ENCODE measurements around the gene CDK5RAP2.

The CDK5RAP2 gene

GRCh38 chr9:120399940-120400339 is 180.0 kb downstream of the CDK5RAP2 start:
- no peak for ATAC-seq
- no peak for DNase-seq

- DNase-seq (no peak), ATAC-seq (no peak)
These were observed 181.7 kb downstream of the CDK5RAP2 start for GRCh38 chr9:120398286-120398685.

- DNase-seq = no peak
- no peak for ATAC-seq
These were observed 182.5 kb downstream of the CDK5RAP2 start for GRCh38 chr9:120397453-120397852.

- no peak for ATAC-seq
These were observed 183.0 kb downstream of the CDK5RAP2 start for GRCh38 chr9:120396931-120397330.

GRCh38 chr9:120396418-120396817 is 183.5 kb downstream of the CDK5RAP2 start:
- DNase-seq (no peak), ATAC-seq (no peak)

More at GRCh38 chr9:120396931-120397330, 183.0 kb downstream of the CDK5RAP2 start:
- DNase-seq = no peak

- DNase-seq (no peak), ATAC-seq (no peak)
These were observed 184.6 kb downstream of the CDK5RAP2 start for GRCh38 chr9:120395376-120395775.

GRCh38 chr9:120394058-120394669 is 185.8 kb downstream of the CDK5RAP2 start:
- DNase-seq (peak; percentile 59), ATAC-seq (peak; percentile 91)

GRCh38 chr9:120393386-120394057 is 186.4 kb downstream of the CDK5RAP2 start:
- peak; percentile 19 for DNase-seq

GRCh38 chr9:120392711-120393110 is 187.3 kb downstream of the CDK5RAP2 start:
- DNase-seq (no peak), ATAC-seq (no peak)

More at GRCh38 chr9:120393386-120394057, 186.4 kb downstream of the CDK5RAP2 start:
- peak; percentile 69 for ATAC-seq

- DNase-seq = no peak
These were observed 187.7 kb downstream of the CDK5RAP2 start for GRCh38 chr9:120392245-120392644.

GRCh38 chr9:120391691-120392090 is 188.3 kb downstream of the CDK5RAP2 start:
- ATAC-seq (no peak), DNase-seq (no peak)

More at GRCh38 chr9:120392245-120392644, 187.7 kb downstream of the CDK5RAP2 start:
- ATAC-seq = no peak

- no peak for DNase-seq
- ATAC-seq = no peak
These were observed 189.3 kb downstream of the CDK5RAP2 start for GRCh38 chr9:120390637-120391190.

GRCh38 chr9:120389867-120390266 is 190.1 kb downstream of the CDK5RAP2 start:
- ATAC-seq = no peak
- no peak for DNase-seq

- no peak for ATAC-seq
These were observed 190.7 kb downstream of the CDK5RAP2 start for GRCh38 chr9:120389300-120389699.

GRCh38 chr9:120388003-120388855 is 191.7 kb downstream of the CDK5RAP2 start:
- no peak for DNase-seq
- ATAC-seq = no peak

More at GRCh38 chr9:120389300-120389699, 190.7 kb downstream of the CDK5RAP2 start:
- DNase-seq = no peak

GRCh38 chr9:120387257-120388002 is 192.5 kb downstream of the CDK5RAP2 start:
- ATAC-seq = no peak

GRCh38 chr9:120386390-120387131 is 193.4 kb downstream of the CDK5RAP2 start:
- no peak for ATAC-seq
- DNase-seq = no peak

More at GRCh38 chr9:120387257-120388002, 192.5 kb downstream of the CDK5RAP2 start:
- DNase-seq = no peak

GRCh38 chr9:120385606-120386389 is 194.2 kb downstream of the CDK5RAP2 start:
- ATAC-seq (no peak), DNase-seq (no peak)

GRCh38 chr9:120384925-120385272 is 195.1 kb downstream of the CDK5RAP2 start:
- DNase-seq (no peak), ATAC-seq (no peak)

All from stimulated activated naive CD8-positive, alpha-beta T cell treated with anti-CD3 and anti-CD28 coated beads, Interleukin-15, Interleukin-2, amounts not matched to agents 100 U/mL and 50 U/mL, for 24 hours (primary cell).